Epidermal melanocyte (primary cell): ENCODE measurements around the gene GDPD5.
"Not testable (repeated sequence)": the region's sequence is repeated elsewhere in the genome, so short reads cannot be mapped to it uniquely, and the experiment has no call there.

Experiments used
- DNase-seq: peaks from one replicate; pipeline ENCODE4 v3.0.0; 2011; ENCODE audit warnings: low spot score; ENCODE audit not compliant: insufficient read length

GDPD5 gene

DNA sequence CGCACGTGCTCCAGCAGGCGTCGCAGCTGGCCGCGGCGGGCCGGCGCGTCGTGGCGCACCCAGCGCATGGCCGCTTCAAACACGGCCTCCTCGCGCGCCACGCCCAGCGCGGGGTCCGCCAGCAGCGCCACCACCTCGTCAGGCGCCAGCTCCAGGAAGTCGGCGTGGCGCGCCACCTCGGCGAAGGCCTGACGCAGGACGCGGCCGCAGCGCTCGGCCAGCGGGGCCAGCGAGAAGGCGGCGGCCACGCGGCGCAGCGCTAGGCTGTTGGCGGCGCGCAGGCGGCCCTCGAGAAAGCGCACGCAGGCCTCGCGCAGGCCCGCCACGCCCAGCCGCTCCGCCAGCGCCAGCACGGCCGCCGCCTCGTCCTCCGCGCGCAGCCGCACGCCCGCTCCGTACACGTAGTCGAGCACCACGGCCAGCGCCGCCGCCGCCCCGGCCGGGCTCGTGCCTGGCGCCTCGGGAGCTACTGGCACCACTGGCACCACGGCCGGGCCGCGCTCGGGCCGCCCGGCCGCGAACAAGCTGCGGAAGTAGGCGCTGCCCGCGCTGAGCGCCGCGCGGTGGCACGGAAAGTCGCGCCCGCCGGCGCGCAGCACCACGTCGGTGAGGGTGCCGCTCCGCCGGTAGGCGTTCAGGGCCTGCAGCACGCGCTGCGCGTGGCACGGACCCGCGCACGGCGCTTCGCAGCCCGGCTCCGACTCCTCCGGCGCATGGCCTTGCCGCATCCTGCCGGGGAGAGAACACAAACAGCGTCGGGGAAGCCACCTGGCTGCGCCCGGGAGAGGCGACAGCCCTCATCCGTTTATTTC lies 95.6 kb downstream of the GDPD5 start:
- DNase-seq, result peak; percentile 48

DNA sequence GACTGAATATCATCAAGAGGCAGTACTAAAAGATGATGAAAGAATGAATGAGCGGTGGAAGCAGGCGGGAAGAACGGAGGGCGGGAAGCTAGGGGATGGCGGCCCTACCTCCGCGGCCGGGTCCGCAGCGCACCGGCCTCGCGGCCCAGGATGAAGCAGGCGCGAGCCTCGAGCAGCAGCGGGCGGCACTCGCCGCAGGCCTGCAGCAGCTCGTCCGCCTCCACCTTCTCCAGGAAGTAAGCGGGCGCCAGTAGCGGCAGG lies 96.2 kb downstream of the GDPD5 start:
- DNase-seq, result no peak

DNA sequence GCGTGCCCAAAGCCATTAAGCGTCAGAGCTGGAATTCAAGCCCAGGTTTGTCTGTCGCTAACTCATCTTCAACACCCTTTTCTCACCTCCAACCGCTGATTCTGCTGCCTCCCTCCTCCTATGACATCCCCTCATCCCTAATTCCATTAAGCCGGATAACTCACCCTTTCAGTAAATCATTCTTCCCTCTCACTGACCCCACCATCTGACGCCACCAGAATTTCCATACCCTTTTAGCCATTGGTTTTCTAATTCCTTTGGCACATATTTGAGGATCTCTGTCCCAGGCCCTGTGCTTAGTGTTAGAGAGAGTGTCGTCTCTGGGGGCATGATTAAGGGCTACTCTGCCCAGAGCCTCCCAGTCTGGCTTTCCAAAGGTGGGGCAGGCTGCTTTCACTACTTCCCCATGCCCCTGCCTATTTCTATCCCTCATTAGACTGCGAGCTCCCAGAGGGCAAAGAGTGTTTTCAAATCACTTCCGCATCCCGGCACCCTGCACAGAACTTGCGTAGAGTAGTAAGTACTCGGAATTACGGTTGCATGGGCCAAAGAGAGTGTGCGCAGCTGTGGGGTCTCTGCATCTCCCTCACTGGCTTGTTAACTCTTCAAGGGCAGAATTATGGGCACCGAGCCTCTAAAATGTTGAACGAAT lies 96.6 kb downstream of the GDPD5 start:
- DNase-seq, result no peak

DNA sequence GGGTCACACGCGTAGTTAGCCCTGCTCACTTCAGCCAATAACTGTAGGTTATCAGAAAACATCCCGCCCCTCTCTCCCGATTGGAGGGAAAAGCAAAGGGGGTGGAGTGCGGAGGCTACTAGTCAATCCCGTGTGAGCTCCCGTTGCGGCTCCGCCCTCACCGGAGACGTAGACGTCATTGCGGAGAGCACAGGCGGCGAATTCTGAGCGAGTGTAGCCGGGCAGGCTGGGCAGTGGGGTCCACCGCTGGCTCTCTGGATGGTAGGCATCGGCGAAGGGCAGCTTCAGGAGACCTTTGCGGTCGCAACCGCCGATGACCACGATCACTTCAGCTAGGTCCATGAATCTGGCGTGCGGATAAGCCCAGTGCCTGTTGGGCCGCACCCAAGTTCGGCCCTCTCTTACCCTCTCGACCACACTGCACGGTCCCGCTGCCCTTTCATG lies 97.4 kb downstream of the GDPD5 start:
- DNase-seq, result peak; percentile 100

DNA sequence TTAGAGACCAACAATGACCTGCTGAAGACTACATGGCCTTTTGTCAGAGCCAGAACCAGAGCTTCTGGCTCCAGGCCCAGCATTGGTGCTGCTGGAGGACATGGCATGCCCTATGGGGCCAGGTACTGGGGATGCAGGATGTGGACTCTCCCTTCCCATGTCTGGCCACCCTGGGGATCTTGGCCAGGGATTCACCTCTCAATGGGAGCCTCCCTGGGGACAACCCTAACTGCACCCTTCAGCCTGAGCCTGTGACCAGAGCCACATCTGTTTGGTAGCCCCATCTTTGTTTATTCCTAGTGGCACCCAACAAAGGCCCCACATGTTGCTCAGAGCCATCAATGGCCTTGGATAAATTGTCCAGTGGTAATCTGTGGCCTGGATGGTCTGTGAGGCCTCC lies 98.6 kb downstream of the GDPD5 start:
- no peak for DNase-seq

DNA sequence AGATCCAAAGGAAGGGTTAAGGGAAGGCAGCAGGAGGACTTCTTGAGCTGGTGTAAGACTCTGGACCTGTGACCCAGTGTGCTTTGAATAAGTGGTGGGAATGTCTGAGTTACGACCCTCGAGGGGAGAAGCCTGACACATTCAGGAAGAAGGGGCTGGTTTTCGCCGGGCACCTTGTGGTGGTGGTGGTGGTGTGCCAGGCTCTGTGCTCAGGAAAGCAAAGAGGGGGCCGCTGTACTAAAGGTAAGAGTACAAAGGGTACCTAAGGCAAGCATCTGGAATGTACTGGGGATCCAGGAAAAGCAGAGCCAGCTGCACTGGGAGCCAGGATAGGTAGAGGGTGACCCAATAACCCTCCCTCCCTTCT lies 99.0 kb downstream of the GDPD5 start:
- no peak for DNase-seq

DNA sequence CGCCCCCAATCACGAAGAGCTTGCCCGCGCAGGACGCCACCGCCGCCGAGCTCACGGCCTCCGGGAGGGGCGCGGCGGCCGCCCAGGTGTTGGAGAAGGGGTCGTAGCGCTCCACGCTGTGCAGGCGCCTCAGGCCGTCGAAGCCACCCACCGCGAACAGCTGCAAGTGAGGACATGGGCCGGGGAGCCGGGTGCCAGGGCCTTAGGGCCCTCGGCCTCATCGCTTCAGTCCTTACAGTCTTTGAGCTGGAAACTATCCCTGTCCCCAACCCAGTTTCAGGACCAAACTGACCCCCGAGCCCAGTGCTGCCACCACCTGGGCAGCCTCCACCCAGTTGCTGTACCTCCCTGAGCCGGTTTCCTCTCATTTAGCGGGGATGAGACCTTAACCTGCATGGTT lies 100.3 kb downstream of the GDPD5 start:
- DNase-seq, result no peak

DNA sequence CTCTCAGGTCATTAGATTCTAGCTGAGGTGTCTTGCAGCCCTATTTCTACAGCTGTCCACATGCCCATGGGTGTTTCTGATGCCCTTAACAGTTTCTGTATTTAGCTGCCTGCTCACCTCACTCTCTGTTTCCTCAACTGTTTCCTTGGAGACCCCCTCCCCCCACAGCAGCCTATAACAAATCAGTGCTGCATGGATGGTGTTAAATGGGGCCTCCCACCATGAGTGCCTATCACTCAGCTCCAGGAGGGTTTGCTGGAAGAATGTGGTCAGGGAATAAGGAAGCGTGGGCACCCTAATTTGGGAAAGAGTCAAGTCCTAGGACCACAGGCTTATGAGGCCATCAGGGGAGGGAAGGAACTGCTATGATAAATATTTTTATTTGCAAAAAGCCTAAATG lies 101.3 kb downstream of the GDPD5 start:
- DNase-seq, result peak; percentile 14

DNA sequence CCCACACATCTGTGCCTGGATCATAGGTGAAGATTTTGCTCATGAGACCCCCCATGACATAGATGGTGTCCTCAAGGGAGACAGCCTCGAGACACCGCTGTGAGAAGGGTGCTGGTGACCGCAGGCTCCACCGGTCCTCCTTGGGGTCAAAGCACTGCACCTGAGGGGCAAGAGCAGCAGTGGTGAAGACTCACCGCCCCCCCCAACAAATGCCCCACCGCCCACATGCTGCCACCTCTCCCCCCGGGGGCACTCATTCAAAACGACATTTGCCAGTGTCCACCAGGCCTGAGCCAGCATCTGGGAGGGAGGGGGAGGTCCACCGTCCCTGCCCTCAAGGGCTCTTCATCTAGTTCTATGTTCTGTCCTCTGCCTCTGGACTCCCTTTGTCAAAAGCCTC lies 102.0 kb downstream of the GDPD5 start:
- no peak for DNase-seq

DNA sequence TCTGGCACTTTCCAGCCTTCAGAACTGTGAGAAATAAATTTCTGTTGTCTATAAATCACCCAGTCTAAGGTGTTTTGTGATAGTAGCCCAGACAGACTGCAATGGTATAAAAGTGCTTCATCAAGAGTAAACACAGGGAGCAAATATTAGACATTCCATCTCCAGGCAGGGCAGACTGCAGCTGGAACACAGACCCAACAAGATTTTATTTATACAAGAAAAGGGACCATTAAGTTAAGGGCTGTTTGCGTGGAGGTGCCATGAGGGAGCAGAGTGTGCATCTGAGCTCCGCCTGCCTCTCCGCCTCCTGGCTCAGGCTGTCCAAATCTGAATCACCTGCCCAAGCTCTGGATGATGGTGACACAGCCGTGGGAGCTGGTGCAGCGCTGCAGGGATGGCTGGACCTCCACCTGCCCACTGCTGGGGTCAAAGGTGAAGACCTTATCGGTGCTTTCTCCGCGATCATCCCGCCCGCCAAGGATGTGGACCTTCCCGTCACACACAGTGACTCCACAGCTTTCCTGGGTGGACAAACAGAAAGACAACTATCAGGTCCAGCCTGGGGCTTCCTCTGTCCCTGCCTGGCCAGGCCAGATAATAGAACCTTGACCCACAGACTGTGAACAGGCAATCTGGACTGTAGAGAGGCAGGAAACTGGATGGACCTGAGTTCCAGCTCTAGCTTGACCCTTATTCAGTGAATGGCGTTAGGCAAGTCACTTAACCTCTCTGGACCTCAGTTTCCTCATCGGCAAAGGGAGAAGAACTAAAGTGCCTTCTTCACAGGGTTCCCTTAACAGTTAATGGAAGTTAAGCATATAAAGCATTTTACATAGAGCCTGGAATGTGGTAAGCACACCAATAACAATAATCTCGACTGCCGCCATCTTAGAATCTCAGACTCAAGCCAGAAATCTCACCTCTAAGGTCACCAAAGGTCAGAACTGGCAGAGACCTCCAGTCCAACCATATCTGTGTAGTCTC lies 103.2 kb downstream of the GDPD5 start:
- peak; percentile 26 for DNase-seq

DNA sequence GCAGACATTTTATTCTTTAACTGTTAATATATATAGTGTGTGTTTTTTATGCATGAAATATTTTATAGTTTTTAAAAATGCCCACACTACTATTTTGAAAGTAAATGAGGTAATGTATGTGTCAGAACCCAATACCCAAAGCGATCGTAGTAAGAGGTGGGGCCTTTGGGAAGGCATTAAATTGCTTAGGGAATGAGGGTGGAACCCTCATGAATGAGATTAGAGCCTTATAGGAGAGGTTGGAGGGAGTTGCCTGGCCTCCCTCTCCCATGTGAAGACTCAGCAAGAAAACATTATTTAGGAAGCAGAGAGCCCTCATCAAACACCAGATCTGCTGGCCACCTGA lies 103.9 kb downstream of the GDPD5 start:
- no peak for DNase-seq

DNA sequence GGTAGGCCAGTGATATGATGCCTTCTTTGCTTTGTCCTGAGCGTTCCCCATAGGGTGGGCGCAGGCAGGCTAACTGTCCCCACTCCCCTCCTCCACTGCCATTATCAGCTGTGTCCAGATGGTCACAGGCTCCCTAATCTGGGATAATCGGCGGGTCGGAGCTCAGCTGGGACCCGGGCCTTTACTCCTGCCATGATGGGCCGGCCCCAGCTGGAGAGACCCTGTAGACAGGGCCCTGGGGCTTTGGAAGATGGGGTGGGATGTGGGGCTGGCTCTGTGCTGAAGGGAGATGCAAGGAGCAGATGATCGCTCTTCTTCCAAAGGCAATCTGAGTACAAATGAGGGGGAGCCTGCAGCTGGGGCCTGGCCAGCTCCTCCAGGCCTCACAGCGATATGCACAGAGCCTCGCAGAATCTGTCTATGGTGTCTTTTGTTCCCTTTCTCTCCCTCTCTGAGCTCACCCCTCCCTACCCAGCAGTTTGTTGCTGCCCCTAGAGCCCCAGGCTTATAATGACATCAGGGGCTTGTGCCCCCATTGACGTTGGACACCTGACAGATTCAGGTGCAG lies 104.6 kb downstream of the GDPD5 start:
- peak; percentile 76 for DNase-seq

DNA sequence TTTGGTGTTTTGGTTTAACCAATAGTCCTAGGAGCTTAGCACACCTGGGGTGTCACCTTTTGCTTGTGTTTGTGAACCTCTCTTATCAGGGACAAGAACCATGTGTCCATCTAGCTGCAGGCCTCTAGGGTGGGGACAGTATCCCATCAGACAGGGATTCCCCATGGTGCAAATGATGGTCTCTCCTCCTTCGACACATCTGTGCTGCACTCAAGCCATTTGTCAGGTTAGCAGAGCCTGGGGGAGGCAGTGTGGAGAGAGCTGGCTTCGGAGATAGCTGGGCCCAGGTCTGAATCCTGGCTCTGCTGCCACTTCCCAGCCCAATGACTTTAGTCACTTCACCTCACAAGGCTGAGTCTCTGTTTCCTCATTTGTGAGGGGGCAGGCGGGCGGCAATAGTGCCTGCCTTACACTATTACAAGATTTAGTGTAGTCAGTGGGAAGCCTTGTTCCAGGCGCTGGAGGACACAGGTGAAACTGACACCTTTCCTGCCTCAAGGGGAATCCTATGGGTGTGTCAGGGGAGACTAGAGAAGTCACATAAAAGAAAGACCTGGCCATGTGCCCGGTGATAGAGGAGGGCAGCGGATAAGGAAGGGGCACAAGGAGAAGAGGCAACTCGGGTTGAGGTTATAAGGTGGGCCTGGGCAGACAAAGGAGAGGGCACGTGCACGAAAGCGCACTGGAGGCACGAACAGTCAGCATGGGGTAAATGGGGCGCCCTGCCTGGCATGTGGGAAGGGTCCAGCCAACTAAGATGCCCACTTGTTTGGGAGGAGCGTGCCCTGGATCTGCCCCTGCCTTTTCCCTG lies 105.3 kb downstream of the GDPD5 start:
- DNase-seq, result peak; percentile 13

DNA sequence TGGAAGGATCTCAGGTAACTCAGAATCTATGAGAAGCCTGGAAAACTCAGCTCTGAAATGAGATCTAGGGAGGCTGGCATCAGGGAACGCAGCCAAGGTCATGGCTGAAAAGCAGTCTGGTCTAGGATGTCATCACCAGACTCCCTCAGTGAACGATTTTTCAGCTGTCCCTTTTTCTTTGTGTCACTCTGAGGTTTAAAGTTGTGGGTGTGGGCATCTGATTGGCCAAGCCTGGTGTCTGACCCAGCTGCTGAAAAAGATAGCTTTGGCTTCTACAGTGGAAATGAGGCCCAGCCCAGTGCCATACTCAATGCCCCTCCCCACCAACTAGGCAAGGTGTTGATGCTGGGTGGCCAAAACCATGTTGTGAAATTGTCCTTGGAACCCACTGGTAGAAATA lies 111.9 kb downstream of the GDPD5 start:
- DNase-seq, result no peak

DNA sequence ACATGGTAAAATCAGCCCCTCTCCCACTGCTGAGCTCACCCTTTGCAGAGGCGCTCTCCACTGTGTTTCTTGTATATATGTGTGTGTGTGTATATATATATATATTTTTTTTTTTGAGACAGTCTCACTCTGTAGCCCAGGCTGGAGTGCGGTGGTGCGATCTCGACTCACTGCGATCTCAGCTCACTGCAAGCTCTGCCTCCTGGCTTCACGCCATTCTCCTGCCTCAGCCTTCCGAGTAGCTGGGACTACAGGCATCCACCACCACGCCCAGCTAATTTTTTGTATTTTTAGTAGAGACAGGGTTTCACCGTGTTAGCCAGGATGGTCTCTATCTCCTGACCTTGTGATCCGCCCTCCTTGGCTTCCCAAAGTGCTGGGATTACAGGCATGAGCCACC lies 112.6 kb downstream of the GDPD5 start:
- DNase-seq, result not testable (repeated sequence)

DNA sequence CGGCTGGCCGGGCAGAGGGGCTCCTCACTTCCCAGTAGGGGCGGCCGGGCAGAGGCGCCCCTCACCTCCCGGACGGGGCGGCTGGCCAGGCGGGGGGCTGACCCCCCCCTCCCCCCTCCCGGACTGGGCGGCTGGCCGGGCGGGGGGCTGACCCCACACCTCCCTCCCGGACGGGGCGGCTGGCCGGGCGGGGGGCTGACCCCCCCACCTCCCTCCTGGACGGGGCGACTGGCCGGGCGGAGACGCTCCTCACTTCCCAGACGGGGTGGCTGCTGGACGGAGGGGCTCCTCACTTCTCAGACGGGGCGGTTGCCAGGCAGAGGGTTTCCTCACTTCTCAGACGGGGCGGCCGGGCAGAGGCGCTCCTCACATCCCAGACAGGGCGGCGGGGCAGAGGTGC lies 115.8 kb downstream of the GDPD5 start:
- DNase-seq, result not testable (repeated sequence)

DNA sequence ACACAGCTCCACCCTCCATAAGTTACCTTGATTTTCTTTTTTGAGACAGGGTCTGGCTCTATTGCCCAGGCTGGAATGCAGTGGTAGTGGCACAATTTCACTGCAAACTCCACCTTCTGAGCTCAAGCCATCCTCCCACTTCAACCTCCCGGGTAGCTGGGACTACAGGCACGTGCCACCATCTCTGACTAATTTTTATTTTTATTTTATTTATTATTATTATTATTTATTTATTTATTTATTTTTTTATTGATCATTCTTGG lies 116.9 kb downstream of the GDPD5 start:
- DNase-seq, result no peak

DNA sequence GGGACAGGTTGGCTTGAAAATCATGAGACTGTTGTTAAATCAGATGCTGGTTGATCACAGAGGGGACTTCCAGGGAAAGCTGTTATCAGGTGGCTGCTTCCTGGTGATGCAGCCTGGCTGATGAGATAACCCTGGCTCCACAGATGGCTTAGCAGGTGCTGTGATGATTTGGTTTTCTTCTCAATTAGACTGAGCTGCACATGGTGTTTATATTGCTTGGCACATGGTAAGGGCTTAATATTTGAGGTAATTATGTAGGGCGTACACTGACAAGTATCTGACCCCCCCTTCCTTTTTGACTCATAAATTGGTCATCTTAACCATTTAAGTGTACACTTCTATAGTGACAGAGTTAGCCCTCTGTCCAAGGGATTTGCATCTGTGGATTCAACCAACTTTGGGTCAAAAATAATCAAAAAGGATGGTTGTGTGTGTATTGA lies 119.4 kb downstream of the GDPD5 start:
- no peak for DNase-seq

DNA sequence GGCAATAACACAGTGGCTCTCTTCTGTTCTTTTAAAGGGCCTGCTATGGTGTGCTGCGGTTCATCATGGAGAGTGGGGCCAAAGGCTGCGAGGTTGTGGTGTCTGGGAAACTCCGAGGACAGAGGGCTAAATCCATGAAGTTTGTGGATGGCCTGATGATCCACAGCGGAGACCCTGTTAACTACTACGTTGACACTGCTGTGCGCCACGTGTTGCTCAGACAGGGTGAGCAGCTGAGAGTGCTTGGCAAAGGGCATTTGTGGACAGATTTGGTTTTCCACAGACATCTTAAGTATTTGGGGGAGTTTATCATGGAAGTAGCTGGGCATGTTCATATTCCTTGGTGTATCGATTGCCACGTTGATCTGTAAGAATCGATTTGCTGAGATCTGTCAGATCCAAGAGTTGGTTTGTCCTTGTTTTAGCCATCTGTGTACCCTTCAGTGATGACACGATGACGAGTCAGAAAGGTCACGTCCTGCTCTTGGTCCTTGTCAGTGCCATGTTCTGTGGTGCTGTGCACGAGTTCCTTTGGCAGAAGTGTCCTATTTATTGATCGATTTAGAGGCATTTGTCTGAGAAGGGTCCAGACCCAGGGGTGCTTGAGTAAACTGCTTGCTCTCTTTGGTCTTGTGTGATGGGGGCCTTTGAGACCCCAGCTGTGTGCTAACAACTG lies 121.6 kb downstream of the GDPD5 start:
- DNase-seq, result no peak

DNA sequence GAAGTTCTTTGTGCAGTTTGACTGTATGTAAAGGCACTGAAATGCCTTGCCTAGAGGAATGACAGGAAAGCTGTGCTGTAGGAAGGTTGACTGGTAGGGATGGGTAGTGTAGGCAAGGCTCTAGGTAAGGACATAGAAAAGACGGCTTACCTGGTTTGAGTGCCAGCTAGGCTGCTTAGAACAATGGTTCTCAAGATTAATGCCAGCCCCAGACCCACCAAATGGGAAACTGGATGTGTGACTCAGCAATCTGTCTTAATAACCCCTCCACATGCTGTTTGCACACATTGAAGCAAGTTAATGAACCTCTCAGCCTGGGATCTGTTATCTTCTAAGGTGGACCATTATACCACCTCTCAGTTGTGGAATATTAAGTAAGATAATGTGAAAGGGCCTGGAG lies 122.7 kb downstream of the GDPD5 start:
- no peak for DNase-seq
